Mesendoderm (in vitro differentiated cells): ENCODE data around the gene ASB4.
A peak's percentile ranks its signal among the peaks of the same experiment; 100 is the strongest.

ENCODE experiments used
- DNase-seq: peaks from one replicate; pipeline ENCODE4 v3.0.0; 2013
- H2AK5ac ChIP-seq: 2 replicates; pipeline ENCODE4 v1.6.1; 2013; ENCODE audit warnings: low read length, inconsistent platforms
- H2BK120ac ChIP-seq: 2 replicates; pipeline ENCODE4 v1.6.1; 2013; ENCODE audit warnings: low read depth, mild to moderate bottlenecking, low read length, moderate library complexity, mixed read lengths
- H2BK15ac ChIP-seq: replicated peaks from 2 replicates; pipeline ENCODE4 v1.6.1; 2013; ENCODE audit warnings: low read depth, mild to moderate bottlenecking, moderate library complexity
- H2BK5ac ChIP-seq: 2 replicates; pipeline ENCODE4 v1.6.1; 2013; ENCODE audit warnings: low read length, inconsistent platforms
- H3K18ac ChIP-seq: 2 replicates; pipeline ENCODE4 v1.6.1; 2013; ENCODE audit warnings: mild to moderate bottlenecking, low read length, mixed read lengths
- H3K23ac ChIP-seq: one replicate; pipeline ENCODE4 v1.6.1; 2013; ENCODE audit warnings: low read length
- H3K27ac ChIP-seq: 2 replicates; pipeline ENCODE4 v1.5.1; 2013; ENCODE audit warnings: low read depth, mild to moderate bottlenecking, inconsistent platforms, low read length, moderate library complexity
- H3K27me3 ChIP-seq: 2 replicates; pipeline ENCODE4 v1.6.1; 2013; ENCODE audit warnings: low read length, control low read depth, mild to moderate bottlenecking, inconsistent platforms; ENCODE audit not compliant: insufficient read depth, poor library complexity
- H3K36me3 ChIP-seq: 2 replicates; pipeline ENCODE4 v1.6.1; 2013; ENCODE audit warnings: low read length, inconsistent platforms; ENCODE audit not compliant: control insufficient read depth, insufficient read depth
- H3K4ac ChIP-seq: one replicate; pipeline ENCODE4 v1.6.1; 2013; ENCODE audit warnings: low read depth, mild to moderate bottlenecking, low read length, moderate library complexity
- H3K4me1 ChIP-seq: 2 replicates; pipeline ENCODE4 v1.6.1; 2013; ENCODE audit warnings: low read depth, low read length, inconsistent platforms; ENCODE audit not compliant: control insufficient read depth
- H3K4me2 ChIP-seq: 2 replicates; pipeline ENCODE4 v1.6.1; 2013; ENCODE audit warnings: low read length
- H3K4me3 ChIP-seq: 2 replicates; pipeline ENCODE4 v1.5.1; 2013; ENCODE audit warnings: mild to moderate bottlenecking, low read length
- H3K56ac ChIP-seq: one replicate; pipeline ENCODE4 v1.6.1; 2013; ENCODE audit warnings: low read length
- H3K79me1 ChIP-seq: 2 replicates; pipeline ENCODE4 v1.6.1; 2013; ENCODE audit warnings: low read length, inconsistent platforms
- H3K79me2 ChIP-seq: 2 replicates; pipeline ENCODE4 v1.6.1; 2013; ENCODE audit warnings: mild to moderate bottlenecking, low read length; ENCODE audit not compliant: control insufficient read depth, insufficient read depth
- H3K9ac ChIP-seq: 2 replicates; pipeline ENCODE4 v1.6.1; 2013; ENCODE audit warnings: low read length, inconsistent platforms
- H4K5ac ChIP-seq: one replicate; pipeline ENCODE4 v1.6.1; 2013; ENCODE audit warnings: low read length
- H4K8ac ChIP-seq: one replicate; pipeline ENCODE4 v1.6.1; 2013; ENCODE audit warnings: low read depth, mild to moderate bottlenecking, control low read depth, low read length, moderate library complexity
- WGBS: extraction: QIAGEN DNeasy Blood & Tissue Kit; methylation state at CpG from one replicate; pipeline ENCODE4 v1.1.7; 2013; ENCODE audit warnings: low lambda C conversion rate, missing lambda C conversion rate; ENCODE audit not compliant: insufficient coverage; ENCODE audit errors: extremely low coverage; 5-methylcytosine and 5-hydroxymethylcytosine counted together

Gene ASB4

GRCh38 chr7:95482424-95482823 is 3.3 kb upstream of the ASB4 start:
- no peak overlapping the region for H2AK5ac ChIP-seq
- H2BK5ac ChIP-seq = no peak overlapping the region
- no peak overlapping the region for H3K27ac ChIP-seq
- no peak overlapping the region for H3K23ac ChIP-seq
- H3K56ac ChIP-seq = no peak overlapping the region
- no peak for DNase-seq
- no peaks in the 10 kb centered on the region for H3K27me3 ChIP-seq
- no peak overlapping the region for H3K4me3 ChIP-seq
- no peak overlapping the region for H4K5ac ChIP-seq
- H3K79me1 ChIP-seq = no peaks in the 10 kb centered on the region
- H2BK15ac ChIP-seq = no peak overlapping the region
- no peaks in the 10 kb centered on the region for H3K4me1 ChIP-seq
- H3K9ac ChIP-seq = no peak overlapping the region
- H3K36me3 ChIP-seq = no peaks in the 10 kb centered on the region
- H3K79me2 ChIP-seq = no peaks in the 10 kb centered on the region
- H3K4ac ChIP-seq = no peak overlapping the region
- no peak overlapping the region for H2BK120ac ChIP-seq
- no peak overlapping the region for H3K18ac ChIP-seq
- WGBS = no CpG with 5 or more reads among the region's 4 CpGs
- H4K8ac ChIP-seq = no peak overlapping the region
- H3K4me2 ChIP-seq = no peak overlapping the region

GRCh38 chr7:95490231-95490762 is 4.6 kb downstream of the ASB4 start:
- Histone ChIP-seq H3K79me1 (no peaks in the 10 kb centered on the region), H2AK5ac (no peak overlapping the region), H3K27ac (no peak overlapping the region), H3K79me2 (no peaks in the 10 kb centered on the region), H4K5ac (no peak overlapping the region), H3K4me3 (no peak overlapping the region), H3K4me2 (no peak overlapping the region), H3K56ac (no peak overlapping the region), H2BK120ac (no peak overlapping the region), H4K8ac (no peak overlapping the region), H3K9ac (no peak overlapping the region), H3K23ac (no peak overlapping the region), H3K4me1 (no peaks in the 10 kb centered on the region), H3K18ac (no peak overlapping the region), H3K4ac (no peak overlapping the region), H2BK5ac (no peak overlapping the region), H3K36me3 (no peaks in the 10 kb centered on the region), H2BK15ac (no peak overlapping the region), H3K27me3 (no peaks in the 10 kb centered on the region)
- 100% methylated on average over 1 of the region's 3 CpGs for WGBS
- no peak for DNase-seq

DNA sequence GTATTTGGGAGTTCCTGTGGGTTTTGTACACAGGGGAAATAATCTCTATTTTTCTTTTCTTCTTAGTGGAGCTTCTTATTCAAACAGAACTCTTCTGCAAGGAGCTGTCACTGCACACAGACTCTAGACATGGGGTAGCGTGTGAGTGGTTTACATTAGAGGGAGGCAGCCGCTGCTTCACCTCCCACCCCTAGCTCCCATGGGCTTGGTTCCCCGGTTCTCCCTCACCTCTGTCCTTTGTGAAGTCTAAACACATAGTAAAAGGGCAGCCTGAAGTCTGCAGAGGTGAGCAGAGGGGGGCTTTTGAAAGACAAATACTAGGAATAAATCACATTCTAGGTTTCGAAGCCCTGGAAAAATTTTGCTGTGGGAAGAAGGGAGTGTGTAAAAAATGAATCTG is 5.5 kb downstream of the ASB4 start:
- Histone ChIP-seq H4K5ac (no peak overlapping the region), H3K36me3 (no peaks in the 10 kb centered on the region), H2BK15ac (no peak overlapping the region), H3K56ac (no peak overlapping the region), H3K4ac (no peak overlapping the region), H3K18ac (no peak overlapping the region), H2BK5ac (no peak overlapping the region), H3K23ac (no peak overlapping the region), H3K4me2 (no peak overlapping the region), H3K4me1 (no peaks in the 10 kb centered on the region), H3K79me1 (no peaks in the 10 kb centered on the region), H2BK120ac (no peak overlapping the region), H3K4me3 (no peak overlapping the region), H3K9ac (no peak overlapping the region), H3K27ac (no peak overlapping the region), H2AK5ac (no peak overlapping the region), H4K8ac (no peak overlapping the region), H3K79me2 (no peaks in the 10 kb centered on the region), H3K27me3 (no peaks in the 10 kb centered on the region)
- no peak for DNase-seq
- WGBS = no CpG with 5 or more reads among the region's 4 CpGs

DNA sequence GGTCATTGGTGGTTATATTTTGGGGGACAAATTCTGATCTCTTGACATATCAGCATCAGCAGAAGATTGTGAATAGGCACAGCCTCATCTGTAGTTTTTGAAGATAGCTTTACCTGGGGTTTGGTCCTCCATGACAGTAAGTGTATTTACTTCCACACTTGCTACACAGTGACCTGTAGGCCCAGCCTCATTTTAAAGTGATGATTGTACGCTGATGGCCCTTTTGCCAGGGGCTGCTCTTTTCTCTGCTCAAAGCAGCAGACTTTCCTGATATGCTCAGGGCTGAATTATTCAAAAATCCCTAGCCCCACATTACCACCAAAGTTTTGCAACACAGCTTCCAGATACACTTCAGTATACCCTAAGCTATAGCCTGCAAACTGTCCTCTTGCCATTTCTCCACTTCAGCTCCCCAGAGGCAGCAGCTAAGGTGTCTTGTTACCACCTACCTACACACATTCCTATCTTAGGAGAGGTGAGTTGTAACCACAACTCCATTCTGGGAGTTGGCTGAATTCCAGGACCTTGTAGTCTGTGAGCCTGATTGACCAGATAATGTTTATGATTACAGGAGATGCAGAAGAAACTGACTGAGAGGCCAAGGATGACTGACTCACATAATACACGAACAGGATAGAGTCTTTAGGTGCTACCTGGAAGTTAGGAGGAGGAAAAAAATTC is 6.0 kb downstream of the ASB4 start:
- Histone ChIP-seq H2AK5ac (no peak overlapping the region), H3K4me2 (no peak overlapping the region), H2BK5ac (no peak overlapping the region), H3K79me2 (no peaks in the 10 kb centered on the region), H3K18ac (no peak overlapping the region), H4K5ac (no peak overlapping the region), H3K79me1 (no peaks in the 10 kb centered on the region), H2BK120ac (no peak overlapping the region), H3K56ac (no peak overlapping the region), H3K27me3 (no peaks in the 10 kb centered on the region), H4K8ac (no peak overlapping the region), H3K23ac (no peak overlapping the region), H3K4me3 (no peak overlapping the region), H3K4ac (no peak overlapping the region), H3K9ac (no peak overlapping the region), H3K27ac (no peak overlapping the region), H3K36me3 (no peaks in the 10 kb centered on the region), H2BK15ac (no peak overlapping the region), H3K4me1 (no peaks in the 10 kb centered on the region)
- WGBS = no CpG with 5 or more reads among the region's 2 CpGs
- DNase-seq = peak; percentile 86

GRCh38 chr7:95493247-95493646 is 7.5 kb downstream of the ASB4 start:
- no peaks in the 10 kb centered on the region for H3K79me2 ChIP-seq
- no peak overlapping the region for H3K4me2 ChIP-seq
- H3K18ac ChIP-seq = no peak overlapping the region
- H4K5ac ChIP-seq = no peak overlapping the region
- no peaks in the 10 kb centered on the region for H3K27me3 ChIP-seq
- no peak overlapping the region for H3K23ac ChIP-seq
- no peak overlapping the region for H3K4ac ChIP-seq
- no peak overlapping the region for H2AK5ac ChIP-seq
- H3K36me3 ChIP-seq = no peaks in the 10 kb centered on the region
- no peak overlapping the region for H2BK120ac ChIP-seq
- H3K27ac ChIP-seq = no peak overlapping the region
- H3K4me1 ChIP-seq = no peaks in the 10 kb centered on the region
- no peak overlapping the region for H3K56ac ChIP-seq
- H4K8ac ChIP-seq = no peak overlapping the region
- H3K79me1 ChIP-seq = no peaks in the 10 kb centered on the region
- no peak overlapping the region for H3K4me3 ChIP-seq
- H2BK15ac ChIP-seq = no peak overlapping the region
- DNase-seq = no peak
- H2BK5ac ChIP-seq = no peak overlapping the region
- no peak overlapping the region for H3K9ac ChIP-seq

DNA sequence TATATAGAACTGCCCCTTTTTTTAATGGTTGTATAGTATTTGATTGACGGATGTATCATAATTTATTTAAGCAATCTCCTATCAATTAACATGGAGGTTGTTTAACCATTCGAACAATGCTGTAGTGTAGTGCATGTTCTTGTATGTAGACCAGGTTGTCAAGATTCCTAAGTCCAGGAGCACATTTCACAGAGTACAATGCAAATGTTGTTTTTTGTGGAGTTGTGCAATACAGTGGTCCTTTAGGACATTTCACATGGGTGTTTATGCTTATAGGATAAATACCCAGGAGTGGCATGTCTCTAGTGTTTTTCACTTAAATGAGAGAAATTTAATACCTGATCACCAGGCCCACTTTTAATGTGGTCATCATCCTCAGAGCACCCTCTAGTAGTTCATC is 8.1 kb downstream of the ASB4 start:
- H3K79me2 ChIP-seq = no peaks in the 10 kb centered on the region
- H3K79me1 ChIP-seq = no peaks in the 10 kb centered on the region
- no peak overlapping the region for H3K18ac ChIP-seq
- H3K36me3 ChIP-seq = no peaks in the 10 kb centered on the region
- H3K4me1 ChIP-seq = no peaks in the 10 kb centered on the region
- DNase-seq = no peak
- H3K27ac ChIP-seq = no peak overlapping the region
- H3K4me3 ChIP-seq = no peak overlapping the region
- H3K4ac ChIP-seq = no peak overlapping the region
- H4K5ac ChIP-seq = no peak overlapping the region
- H2BK120ac ChIP-seq = no peak overlapping the region
- no peak overlapping the region for H4K8ac ChIP-seq
- no peak overlapping the region for H3K23ac ChIP-seq
- no peak overlapping the region for H2AK5ac ChIP-seq
- H3K56ac ChIP-seq = no peak overlapping the region
- H3K27me3 ChIP-seq = no peaks in the 10 kb centered on the region
- no peak overlapping the region for H3K4me2 ChIP-seq
- no peak overlapping the region for H2BK15ac ChIP-seq
- no peak overlapping the region for H3K9ac ChIP-seq
- no peak overlapping the region for H2BK5ac ChIP-seq
- WGBS = no CpG with 5 or more reads among the region's 2 CpGs
